HepG2 (cell line): ENCODE measurements around the gene NRP1. TPM values are rescaled to one million over a fixed set of nuclear protein-coding genes. Genes with fewer than 3 reads are reported as not detected.

Experiments used
- AKNA ChIP-seq: sonication (generic); formaldehyde crosslinking; IDR thresholded peaks from 2 replicates; pipeline ENCODE4 v1.4.0; 2020; ENCODE audit warnings: missing genetic modification reagents, borderline replicate concordance
- EP300 ChIP-seq, 3 experiments: sonication (generic) in 1 of 3; formaldehyde crosslinking in 1 of 3; IDR thresholded peaks; 2 replicates each; pipeline versions ENCODE4 v1.5.1 to v1.6.1; 2011 to 2020; ENCODE audit warnings: low read depth in 2 of 3, low read length in 2 of 3, borderline replicate concordance in 1 of 3, improper control_type of control experiment in 1 of 3, mild to moderate bottlenecking in 1 of 3, missing genetic modification reagents in 1 of 3, moderate library complexity in 1 of 3
- FOXA3 ChIP-seq: IDR thresholded peaks from 2 replicates; pipeline ENCODE4 v1.6.1; 2016; ENCODE audit warnings: missing genetic modification reagents, missing compliant biosample characterization
- FOXO4 ChIP-seq: sonication (generic); formaldehyde crosslinking; conservative IDR thresholded peaks from 2 replicates; pipeline ENCODE4 v1.8.1; 2023; ENCODE audit warnings: missing genetic modification reagents
- GATAD2A ChIP-seq: IDR thresholded peaks from 2 replicates; pipeline ENCODE4 v1.6.1; 2016
- GMEB1 ChIP-seq: sonication (generic); formaldehyde crosslinking; IDR thresholded peaks from 2 replicates; pipeline ENCODE4 v1.5.1; 2020; ENCODE audit warnings: missing genetic modification reagents, mild to moderate bottlenecking, borderline replicate concordance
- HDAC6 ChIP-seq: fragments of 200-600 bp; sonication (generic); IDR thresholded peaks from 2 replicates; pipeline ENCODE4 v1.7.0; 2017; ENCODE audit warnings: mild to moderate bottlenecking, antibody characterized with exemption, low read length, low read depth
- HNF4A ChIP-seq: sonication (generic); formaldehyde crosslinking; IDR thresholded peaks from 2 replicates; pipeline ENCODE4 v1.4.0; 2020; ENCODE audit warnings: missing genetic modification reagents
- HNRNPK ChIP-seq: fragments of 200-400 bp; formaldehyde crosslinking; IDR thresholded peaks from 2 replicates; pipeline ENCODE4 v1.6.1; 2018; ENCODE audit warnings: low read length, low read depth, moderate library complexity, mild to moderate bottlenecking; ENCODE audit not compliant: poor library complexity, severe bottlenecking
- HOXA5 ChIP-seq: sonication (generic); formaldehyde crosslinking; IDR thresholded peaks from 2 replicates; pipeline ENCODE4 v1.4.0; 2020; ENCODE audit warnings: missing genetic modification reagents
- MTERF4 ChIP-seq: sonication (generic); formaldehyde crosslinking; IDR thresholded peaks from 2 replicates; pipeline ENCODE4 v1.8.0; 2023; ENCODE audit warnings: mild to moderate bottlenecking, missing genetic modification reagents
- PBX2 ChIP-seq: IDR thresholded peaks from 2 replicates; pipeline ENCODE4 v1.6.1; 2016; ENCODE audit warnings: control low read depth
- SMYD3 ChIP-seq: sonication (generic); formaldehyde crosslinking; IDR thresholded peaks from 2 replicates; pipeline ENCODE4 v1.8.1; 2023; ENCODE audit warnings: mild to moderate bottlenecking, missing genetic modification reagents
- SSRP1 ChIP-seq: IDR thresholded peaks from 2 replicates; pipeline ENCODE4 v1.6.1; 2016; ENCODE audit warnings: control low read depth
- ZBTB25 ChIP-seq: IDR thresholded peaks from 2 replicates; pipeline ENCODE4 v1.6.1; 2018; ENCODE audit warnings: missing genetic modification reagents
- ZNF160 ChIP-seq: sonication (generic); formaldehyde crosslinking; IDR thresholded peaks from 2 replicates; pipeline ENCODE4 v1.8.0; 2022; ENCODE audit warnings: mild to moderate bottlenecking, inconsistent platforms, missing genetic modification reagents
- ZNF557 ChIP-seq: sonication (generic); formaldehyde crosslinking; IDR thresholded peaks from 2 replicates; pipeline ENCODE4 v1.4.0; 2020; ENCODE audit warnings: missing genetic modification reagents
- ZNF83 ChIP-seq: sonication (generic); formaldehyde crosslinking; IDR thresholded peaks from 2 replicates; pipeline ENCODE4 v1.4.0; 2020; ENCODE audit warnings: missing genetic modification reagents, mild to moderate bottlenecking, borderline replicate concordance
- ZSCAN20 ChIP-seq: sonication (generic); formaldehyde crosslinking; IDR thresholded peaks from 2 replicates; pipeline ENCODE4 v1.4.0; 2020; ENCODE audit warnings: missing genetic modification reagents, mild to moderate bottlenecking, borderline replicate concordance
- polyA plus RNA-seq, 8 experiments: library from polyadenylated mRNA; depleted of rRNA in 3 of 8; stranded (reverse) in 7 of 8; unstranded in 1 of 8; fragments of >200 nt; fragmentation: Illumina TruSeq in 4 of 8; extraction: Trizol in 4 of 8; gene quantifications; 2 replicates each; pipeline versions ENCODE4 v1.2.1 to v1.2.3, GENCODE V29; 2011 to 2016; ENCODE audit warnings: low read depth in 4 of 8, missing spikeins in 1 of 8, mixed read lengths in 1 of 8; ENCODE audit not compliant: insufficient read depth in 1 of 8
- total RNA-seq, 5 experiments: library from RNA; depleted of rRNA; stranded (reverse); fragments of >200 nt; fragmentation: Illumina TruSeq; extraction: Trizol; gene quantifications; 2 replicates each; pipeline ENCODE4 v1.2.3, GENCODE V29; 2016; ENCODE audit warnings: low read depth in 1 of 5

Gene NRP1
- total and polyA plus RNA-seq, 2 of the 13 experiments (the other 11 are each of a cell fraction or from before 2014, with no cell fraction given), result 5.3 to 5.8 TPM

GRCh38 chr10:33198610-33199009 lies 135.9 kb downstream of the NRP1 start (continued):
- TF ChIP-seq FOXO4 (CRISPR knock-in tag), result no peak
- no peak for TF ChIP-seq HOXA5 (CRISPR knock-in tag)
- TF ChIP-seq SSRP1, result no peak
- no peak for TF ChIP-seq ZNF160 (CRISPR knock-in tag)
- TF ChIP-seq HDAC6, result no peak
- TF ChIP-seq GMEB1 (CRISPR knock-in tag), result no peak
- no peak for TF ChIP-seq ZNF83 (CRISPR knock-in tag)
- no peak for TF ChIP-seq ZSCAN20
- no peak for TF ChIP-seq HNF4A (CRISPR knock-in tag)
- TF ChIP-seq SMYD3 (CRISPR knock-in tag), result no peak
- TF ChIP-seq FOXA3 (CRISPR knock-in tag), result peak; percentile 68
- no peak for TF ChIP-seq MTERF4
- no peak for TF ChIP-seq AKNA (CRISPR knock-in tag)
- TF ChIP-seq HNRNPK, result no peak
- peak in 1 of 2 experiments; percentile 23; a peak in 1 of 4 replicates for TF ChIP-seq EP300 (IDR thresholded peaks at IDR 0.05; ENCODE audit: low read depth in 2 of 2, low read length in 2 of 2)
- no peak for TF ChIP-seq EP300 (CRISPR knock-in tag; IDR thresholded peaks at IDR 0.05; ENCODE audit: borderline replicate concordance)
- no peak for TF ChIP-seq PBX2 (CRISPR knock-in tag)
- TF ChIP-seq ZNF557 (CRISPR knock-in tag), result no peak
- TF ChIP-seq GATAD2A (CRISPR knock-in tag), result peak; percentile 78
- TF ChIP-seq ZBTB25 (CRISPR knock-in tag), result no peak
